Osteoblast (primary cell): ENCODE data around the gene MAGEB6. TPM values are rescaled to one million over a fixed set of nuclear protein-coding genes. Genes with fewer than 3 reads are reported as not detected.
"Not testable (repeated sequence)": the region's sequence is repeated elsewhere in the genome, so short reads cannot be mapped to it uniquely, and the experiment has no call there.

Experiments
- DNase-seq: peaks from one replicate; pipeline ENCODE4 v3.0.0; 2011; ENCODE audit warnings: low spot score, mixed read lengths; ENCODE audit not compliant: insufficient read length; ENCODE audit errors: missing footprints
- H2AFZ ChIP-seq: 2 replicates; pipeline ENCODE4 v1.6.0; 2011; ENCODE audit warnings: mild to moderate bottlenecking, low read length
- H3K27ac ChIP-seq: 2 replicates; pipeline ENCODE4 v1.5.1; 2011; ENCODE audit warnings: mild to moderate bottlenecking, low read depth, low read length, moderate library complexity
- H3K27me3 ChIP-seq: 2 replicates; pipeline ENCODE4 v1.6.0; 2012; ENCODE audit warnings: mild to moderate bottlenecking, control low read depth, inconsistent platforms, low read length, moderate library complexity; ENCODE audit not compliant: insufficient read depth
- H3K36me3 ChIP-seq: 2 replicates; pipeline ENCODE4 v1.5.1; 2011; ENCODE audit warnings: mild to moderate bottlenecking, low read length, control low read depth, moderate library complexity; ENCODE audit not compliant: insufficient read depth
- H3K4me1 ChIP-seq: 2 replicates; pipeline ENCODE4 v1.5.1; 2011; ENCODE audit warnings: mild to moderate bottlenecking, low read length, control low read depth, moderate library complexity; ENCODE audit not compliant: insufficient read depth
- H3K4me2 ChIP-seq: 2 replicates; pipeline ENCODE4 v1.6.0; 2011; ENCODE audit warnings: mild to moderate bottlenecking, low read length; ENCODE audit not compliant: insufficient read depth
- H3K4me3 ChIP-seq: fragments of 200-600 bp; sonication (generic); 3 replicates; pipeline ENCODE4 v1.5.1; 2012; ENCODE audit warnings: mild to moderate bottlenecking, low read length, inconsistent platforms; ENCODE audit not compliant: insufficient read depth
- H3K79me2 ChIP-seq: 2 replicates; pipeline ENCODE4 v1.6.0; 2012; ENCODE audit warnings: mild to moderate bottlenecking, low read length, control low read depth, inconsistent platforms; ENCODE audit not compliant: insufficient read depth
- H3K9me3 ChIP-seq: 2 replicates; pipeline ENCODE4 v1.5.1; 2011; ENCODE audit warnings: low read depth, low read length, control low read depth
- H4K20me1 ChIP-seq: 2 replicates; pipeline ENCODE4 v1.6.0; 2012; ENCODE audit warnings: mild to moderate bottlenecking, low read length, control low read depth; ENCODE audit not compliant: insufficient read depth
- CTCF ChIP-seq: IDR thresholded peaks from 2 replicates; pipeline ENCODE4 v1.5.1; 2011; ENCODE audit warnings: mild to moderate bottlenecking, low read depth, low read length, moderate library complexity; ENCODE audit errors: extremely low read depth
- total RNA-seq: library from RNA; depleted of rRNA; stranded (reverse); fragments of >200 nt; gene quantifications from 2 replicates; pipeline ENCODE4 v1.2.3, GENCODE V29; 2012

The MAGEB6 gene
- not detected in 2 replicates for total RNA-seq

- no peak for TF ChIP-seq CTCF
- no peaks in the 10 kb centered on the region for H3K79me2 ChIP-seq
- no peak within 1 kb of the TSS for H3K4me3 ChIP-seq
- H3K36me3 ChIP-seq, result no peaks in the 10 kb centered on the region
- H3K4me2 ChIP-seq, result no peak within 1 kb of the TSS
- H3K9me3 ChIP-seq, result peaks cover 4% of the 10 kb centered on the region
- no peak within 1 kb of the TSS for H3K27ac ChIP-seq
- no peak for DNase-seq
- no peaks in the 10 kb centered on the region for H3K27me3 ChIP-seq
- no peak within 1 kb of the TSS for H2AFZ ChIP-seq
- H3K4me1 ChIP-seq, result no peaks in the 10 kb centered on the region
- H4K20me1 ChIP-seq, result no peaks in the 10 kb centered on the region
Measured at GRCh38 chrX:26192204-26192603, at the start of gene MAGEB6. TSS of gene MAGEB6 (plus strand) at chrX:26192440. CDS start at chrX:26193847, 1,407 bp downstream.

- Histone ChIP-seq H3K9me3 (peaks cover 3% of the 10 kb centered on the region), H3K36me3 (no peaks in the 10 kb centered on the region), H2AFZ (no peak overlapping the region), H3K4me3 (no peak overlapping the region), H4K20me1 (no peaks in the 10 kb centered on the region), H3K27ac (no peak overlapping the region), H3K79me2 (no peaks in the 10 kb centered on the region), H3K27me3 (no peaks in the 10 kb centered on the region), H3K4me2 (no peak overlapping the region), H3K4me1 (no peaks in the 10 kb centered on the region)
- no peak for TF ChIP-seq CTCF
- DNase-seq, result no peak
Measured at GRCh38 chrX:26146024-26146423, 46.2 kb upstream of the MAGEB6 start.

- TF ChIP-seq CTCF, result no peak
- no peaks in the 10 kb centered on the region for H3K4me1 ChIP-seq
- H3K9me3 ChIP-seq, result peaks cover 2% of the 10 kb centered on the region
- DNase-seq, result no peak
- H3K36me3 ChIP-seq, result no peaks in the 10 kb centered on the region
- no peaks in the 10 kb centered on the region for H4K20me1 ChIP-seq
- no peaks in the 10 kb centered on the region for H3K79me2 ChIP-seq
- H2AFZ ChIP-seq, result no peak within 1 kb of the TSS
- H3K27ac ChIP-seq, result no peak within 1 kb of the TSS
- no peaks in the 10 kb centered on the region for H3K27me3 ChIP-seq
- H3K4me3 ChIP-seq, result no peak within 1 kb of the TSS
- no peak within 1 kb of the TSS for H3K4me2 ChIP-seq
Measured at GRCh38 chrX:26160301-26160700, 31.9 kb upstream of the MAGEB6 start, which contains the start of gene MAGEB6B. TSS of gene MAGEB6B (plus strand) at chrX:26160601. CDS start at chrX:26160601, 0 bp downstream.

- Histone ChIP-seq H2AFZ (no peak overlapping the region), H3K4me3 (no peak overlapping the region), H3K27ac (no peak overlapping the region), H3K36me3 (no peaks in the 10 kb centered on the region), H4K20me1 (no peaks in the 10 kb centered on the region), H3K4me1 (no peaks in the 10 kb centered on the region), H3K9me3 (no peaks in the 10 kb centered on the region), H3K4me2 (no peak overlapping the region), H3K79me2 (no peaks in the 10 kb centered on the region), H3K27me3 (no peaks in the 10 kb centered on the region)
- no peak for TF ChIP-seq CTCF
- no peak for DNase-seq
Measured at GRCh38 chrX:26203561-26203960, 11.3 kb downstream of the MAGEB6 start.

- not testable (repeated sequence) for H3K4me2 ChIP-seq, H2AFZ ChIP-seq, H3K27ac ChIP-seq, H3K36me3 ChIP-seq, H3K9me3 ChIP-seq, H3K4me3 ChIP-seq, DNase-seq, H3K79me2 ChIP-seq, H3K27me3 ChIP-seq, H4K20me1 ChIP-seq, H3K4me1 ChIP-seq
Measured at GRCh38 chrX:26204717-26205116, 12.5 kb downstream of the MAGEB6 start.
